ENCODE results near the gene NCEH1. TPM values are rescaled to one million over a fixed set of nuclear protein-coding genes. Genes with fewer than 3 reads are reported as not detected.

Gene NCEH1
- total and polyA plus RNA-seq, 2 of the 4 experiments (the other 2 are of a cell fraction), result 22.3 to 23.3 TPM

GRCh38 chr3:172705170-172705569 lies 5.7 kb downstream of the NCEH1 start:
- no peak overlapping the region for H3K27ac ChIP-seq (ENCODE audit: insufficient read depth, low read length)
- no peak overlapping the region for H3K4ac ChIP-seq (ENCODE audit: low read depth, low read length)
- intact Hi-C loops (cut with micrococcal nuclease), result no loop called here

More at GRCh38 chr3:172705170-172705569, 5.7 kb downstream of the NCEH1 start:
- Histone ChIP-seq H3K56ac (ENCODE audit: extremely low read depth, insufficient read depth, low read length) (no peak overlapping the region), H2BK15ac (ENCODE audit: low read depth, low read length) (no peak overlapping the region), H3K9me1 (ENCODE audit: insufficient read depth, low read length) (peaks cover 15% of the 10 kb centered on the region; the same call in 1 of the 2 replicates), H3K14ac (replicated peaks; ENCODE audit: low read depth, low read length) (no peak overlapping the region), H3K27me3 (ENCODE audit: control insufficient read depth, insufficient read depth, low read length) (no peaks in the 10 kb centered on the region), H4K8ac (ENCODE audit: low read depth in 2 of 2, low read length in 2 of 2) (peak overlapping the region in 1 of 2 experiments; percentile 33; a peak in 1 of 4 replicates), H2BK120ac (ENCODE audit: low read depth, low read length) (no peak overlapping the region), H3K18ac (ENCODE audit: low read depth, low read length) (no peak overlapping the region), H3K4me3 (ENCODE audit: insufficient read depth, low read depth, low read length) (no peak overlapping the region), H4K20me1 (ENCODE audit: insufficient read depth, low read length) (peaks cover 9% of the 10 kb centered on the region), H4K91ac (ENCODE audit: insufficient read depth, low read depth, low read length) (no peak overlapping the region; the same call in 1 of the 2 replicates), H3K9me3 (ENCODE audit: control insufficient read depth, insufficient read depth, low read length) (no peaks in the 10 kb centered on the region), H3K4me1 (ENCODE audit: control insufficient read depth, insufficient read depth, low read length) (peaks cover 8% of the 10 kb centered on the region), H3K9ac (ENCODE audit: low read depth, low read length) (no peak overlapping the region), H3K36me3 (ENCODE audit: control insufficient read depth, insufficient read depth, low read length) (no peaks in the 10 kb centered on the region), H3K23ac (ENCODE audit: low read depth, low read length) (peak overlapping the region; percentile 77; the same call in 1 of the 2 replicates), H2AK5ac (ENCODE audit: low read depth, low read length) (no peak overlapping the region), H2BK20ac (ENCODE audit: low read depth, low read length) (no peak overlapping the region), H2AFZ (replicated peaks; ENCODE audit: low read length, poor library complexity) (no peak overlapping the region), H4K5ac (ENCODE audit: low read depth, low read length) (no peak overlapping the region), H2BK5ac (ENCODE audit: low read depth, low read length, poor library complexity, severe bottlenecking) (no peak overlapping the region), H3K79me1 (ENCODE audit: low read depth in 1 of 2, low read length in 2 of 2) (peaks cover 40 to 69% of the 10 kb centered on the region in 2 experiments), H3K4me2 (ENCODE audit: low read depth, low read length) (no peak overlapping the region), H2AK9ac (replicated peaks; ENCODE audit: low read depth, low read length, poor library complexity) (no peak overlapping the region)
- BruUV-seq (replicated peaks), result no TSS peak
- ATAC-seq (ENCODE audit: low read depth) (no peak), DNase-seq (no peak)
- in situ Hi-C loops (cut with MboI; ENCODE audit: low sequenced_read_pairs), result no loop called here
- POLR2A ChIA-PET (ENCODE audit: unreplicated experiment), result no interaction called here
- TF ChIP-seq USF2 (IDR thresholded peaks at IDR 0.05; ENCODE audit: low read depth, low read length) (no peak), RCOR1 (IDR thresholded peaks at IDR 0.05; ENCODE audit: insufficient replicate concordance, low read length) (no peak), POLR2A (IDR thresholded peaks at IDR 0.05; ENCODE audit: low read depth, low read length) (no peak), FOS (IDR thresholded peaks at IDR 0.05; ENCODE audit: low read depth, low read length) (no peak), MAFK (IDR thresholded peaks at IDR 0.05; ENCODE audit: low read depth, low read length) (no peak), RAD21 (IDR thresholded peaks at IDR 0.05; ENCODE audit: low read length) (no peak), SMC3 (IDR thresholded peaks at IDR 0.05; ENCODE audit: low read depth, low read length) (no peak), MAZ (IDR thresholded peaks at IDR 0.05; ENCODE audit: borderline replicate concordance, low read depth, low read length) (no peak), MXI1 (IDR thresholded peaks at IDR 0.05; ENCODE audit: borderline replicate concordance, low read depth, low read length) (no peak), ELK1 (IDR thresholded peaks at IDR 0.05; ENCODE audit: borderline replicate concordance, low read depth, low read length) (no peak), CTCF (conservative IDR thresholded peaks at IDR 0.05; ENCODE audit: low read depth, low read length) (no peak), CHD1 (IDR thresholded peaks at IDR 0.05; ENCODE audit: low read depth, low read length) (no peak), RFX5 (IDR thresholded peaks at IDR 0.05; ENCODE audit: low read depth, low read length) (no peak), NFE2L2 (IDR thresholded peaks at IDR 0.05; ENCODE audit: low read depth, low read length) (no peak), CEBPB (IDR thresholded peaks at IDR 0.05; ENCODE audit: low read depth, low read length) (no peak), BHLHE40 (IDR thresholded peaks at IDR 0.05; ENCODE audit: low read depth, low read length) (no peak)
- no CpG with 5 or more reads among the region's 4 CpGs for WGBS, 2 experiments (ENCODE audit: extremely low coverage in 2 of 2, insufficient read length in 1 of 2)
- dilution Hi-C loops (cut with HindIII; ENCODE audit: low sequenced_read_pairs, unreplicated experiment), result no loop called here
- CTCF ChIA-PET, result interaction anchor here (0.6 kb wide), 1 partner anchor 37 kb away, joined by 3 read pairs; no protein-coding TSS in a partner anchor

Measured in IMR-90 (cell line).